ENCODE measurements around the gene DDR2.

- TF ChIP-seq POLR2A (IDR thresholded peaks at IDR 0.05; ENCODE audit: low read depth, low read length) (no peak), PAX5 (IDR thresholded peaks at IDR 0.05; ENCODE audit: insufficient read depth, low read length, severe bottlenecking) (no peak), POLR2AphosphoS5 (IDR thresholded peaks at IDR 0.05; ENCODE audit: low read depth, low read length) (no peak), SPI1 (IDR thresholded peaks at IDR 0.05; ENCODE audit: low read depth, low read length) (no peak)
Observed at GRCh38 chr1:162719678-162720077, 87.4 kb downstream of the DDR2 start.

Data from GM12891 (cell line).